GM23338 (cell line): ENCODE results near the gene PHLDB1.

Experiments
- CREB1 ChIP-seq: fragments of 250-450 bp; sonication (Bioruptor Pico); IDR thresholded peaks from 2 replicates; pipeline ENCODE4 v1.5.0; 2020; ENCODE audit warnings: low read depth, mild to moderate bottlenecking, moderate library complexity
- EZH2 ChIP-seq: fragments of 200-600 bp; sonication (generic); IDR thresholded peaks from one replicate; pipeline ENCODE4 v1.8.0; 2017; ENCODE audit warnings: antibody characterized with exemption, mild to moderate bottlenecking, low read depth; ENCODE audit not compliant: unreplicated experiment
- EZH2phosphoT487 ChIP-seq: fragments of 200-600 bp; sonication (generic); IDR thresholded peaks from one replicate; pipeline ENCODE4 v1.8.1; 2018; ENCODE audit warnings: antibody characterized with exemption; ENCODE audit not compliant: unreplicated experiment
- JUNB ChIP-seq: IDR thresholded peaks from one replicate; pipeline ENCODE4 v1.6.1; 2016; ENCODE audit warnings: antibody characterized with exemption; ENCODE audit not compliant: unreplicated experiment
- NANOG ChIP-seq: IDR thresholded peaks from 2 replicates; pipeline ENCODE4 v1.6.1; 2016; ENCODE audit warnings: antibody characterized with exemption, borderline replicate concordance
- POLR2AphosphoS5 ChIP-seq: IDR thresholded peaks from 2 replicates; pipeline ENCODE4 v1.6.1; 2016; ENCODE audit warnings: antibody characterized with exemption, low read depth
- STAT1 ChIP-seq: IDR thresholded peaks from one replicate; pipeline ENCODE4 v1.6.1; 2016; ENCODE audit warnings: antibody characterized with exemption; ENCODE audit not compliant: unreplicated experiment
- ZNF114 ChIP-seq: fragments of 250-450 bp; sonication (Bioruptor Pico); IDR thresholded peaks from 2 replicates; pipeline ENCODE4 v1.5.0; 2020; ENCODE audit warnings: mild to moderate bottlenecking, moderate library complexity
- ZNF331 ChIP-seq: fragments of 250-450 bp; sonication (Bioruptor Pico); IDR thresholded peaks from 2 replicates; pipeline ENCODE4 v1.5.0; 2020; ENCODE audit warnings: low read depth, mild to moderate bottlenecking, moderate library complexity
- TF ChIP-seq, protein P1 (sequence below), 2 experiments: fragments of 200-600 bp in 1 of 2; sonication (generic) in 1 of 2; conservative IDR thresholded peaks; 2 replicates each; pipeline versions ENCODE4 v1.5.1 to v1.6.1; 2016 to 2017; ENCODE audit warnings: antibody characterized with exemption in 2 of 2, low read depth in 2 of 2, mild to moderate bottlenecking in 2 of 2, moderate library complexity in 1 of 2
- TF ChIP-seq, protein P2 (sequence below): IDR thresholded peaks from one replicate; pipeline ENCODE4 v1.6.1; 2018; ENCODE audit warnings: antibody characterized with exemption; ENCODE audit not compliant: unreplicated experiment
- TF ChIP-seq, protein P3 (sequence below): fragments of 250-450 bp; sonication (Bioruptor Pico); IDR thresholded peaks from 2 replicates; pipeline ENCODE4 v1.5.0; 2020; ENCODE audit warnings: mild to moderate bottlenecking, moderate library complexity
- TF ChIP-seq, protein P4 (sequence below): IDR thresholded peaks from 2 replicates; pipeline ENCODE4 v1.6.1; 2016; ENCODE audit warnings: antibody characterized with exemption

DNA sequence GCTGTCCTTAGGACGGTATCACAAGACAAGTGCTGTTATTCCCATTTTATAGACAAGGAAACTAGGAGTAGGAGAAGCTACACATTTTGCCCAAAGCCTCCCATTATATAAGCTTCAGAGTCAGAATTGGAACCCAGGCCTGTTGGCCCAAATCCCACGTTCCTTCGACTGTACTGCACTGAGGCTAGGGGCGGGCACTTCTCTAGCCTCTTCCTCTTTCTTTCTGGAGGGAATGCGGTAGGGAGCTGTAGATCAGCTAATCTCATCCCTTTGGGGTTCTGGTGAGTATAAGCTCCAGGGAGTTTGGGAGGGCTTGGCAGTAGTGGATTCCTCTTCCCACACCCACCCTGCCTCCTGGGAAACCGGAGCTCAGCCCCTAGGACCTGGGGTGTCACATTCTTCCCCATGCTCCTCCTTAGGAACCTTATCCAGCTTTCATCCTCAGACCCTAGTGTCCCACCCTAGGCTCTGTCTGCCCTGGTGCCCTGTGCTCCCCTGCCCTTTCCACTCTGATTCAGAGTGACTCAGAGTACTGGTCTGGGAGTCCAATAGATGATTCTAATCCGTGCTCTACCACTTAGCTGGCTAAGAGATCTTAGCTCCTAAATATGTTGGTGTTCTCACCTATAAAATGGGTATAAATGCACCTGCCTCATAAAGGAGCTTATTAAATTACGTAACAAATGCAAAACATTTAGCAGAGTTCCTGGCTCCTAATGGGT, 29.3 kb downstream of the PHLDB1 start:
- TF ChIP-seq, protein P1, sequence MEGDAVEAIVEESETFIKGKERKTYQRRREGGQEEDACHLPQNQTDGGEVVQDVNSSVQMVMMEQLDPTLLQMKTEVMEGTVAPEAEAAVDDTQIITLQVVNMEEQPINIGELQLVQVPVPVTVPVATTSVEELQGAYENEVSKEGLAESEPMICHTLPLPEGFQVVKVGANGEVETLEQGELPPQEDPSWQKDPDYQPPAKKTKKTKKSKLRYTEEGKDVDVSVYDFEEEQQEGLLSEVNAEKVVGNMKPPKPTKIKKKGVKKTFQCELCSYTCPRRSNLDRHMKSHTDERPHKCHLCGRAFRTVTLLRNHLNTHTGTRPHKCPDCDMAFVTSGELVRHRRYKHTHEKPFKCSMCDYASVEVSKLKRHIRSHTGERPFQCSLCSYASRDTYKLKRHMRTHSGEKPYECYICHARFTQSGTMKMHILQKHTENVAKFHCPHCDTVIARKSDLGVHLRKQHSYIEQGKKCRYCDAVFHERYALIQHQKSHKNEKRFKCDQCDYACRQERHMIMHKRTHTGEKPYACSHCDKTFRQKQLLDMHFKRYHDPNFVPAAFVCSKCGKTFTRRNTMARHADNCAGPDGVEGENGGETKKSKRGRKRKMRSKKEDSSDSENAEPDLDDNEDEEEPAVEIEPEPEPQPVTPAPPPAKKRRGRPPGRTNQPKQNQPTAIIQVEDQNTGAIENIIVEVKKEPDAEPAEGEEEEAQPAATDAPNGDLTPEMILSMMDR (conservative IDR thresholded peaks at IDR 0.05; ENCODE audit: low read depth in 2 of 2), result no peak
- TF ChIP-seq, protein P2, sequence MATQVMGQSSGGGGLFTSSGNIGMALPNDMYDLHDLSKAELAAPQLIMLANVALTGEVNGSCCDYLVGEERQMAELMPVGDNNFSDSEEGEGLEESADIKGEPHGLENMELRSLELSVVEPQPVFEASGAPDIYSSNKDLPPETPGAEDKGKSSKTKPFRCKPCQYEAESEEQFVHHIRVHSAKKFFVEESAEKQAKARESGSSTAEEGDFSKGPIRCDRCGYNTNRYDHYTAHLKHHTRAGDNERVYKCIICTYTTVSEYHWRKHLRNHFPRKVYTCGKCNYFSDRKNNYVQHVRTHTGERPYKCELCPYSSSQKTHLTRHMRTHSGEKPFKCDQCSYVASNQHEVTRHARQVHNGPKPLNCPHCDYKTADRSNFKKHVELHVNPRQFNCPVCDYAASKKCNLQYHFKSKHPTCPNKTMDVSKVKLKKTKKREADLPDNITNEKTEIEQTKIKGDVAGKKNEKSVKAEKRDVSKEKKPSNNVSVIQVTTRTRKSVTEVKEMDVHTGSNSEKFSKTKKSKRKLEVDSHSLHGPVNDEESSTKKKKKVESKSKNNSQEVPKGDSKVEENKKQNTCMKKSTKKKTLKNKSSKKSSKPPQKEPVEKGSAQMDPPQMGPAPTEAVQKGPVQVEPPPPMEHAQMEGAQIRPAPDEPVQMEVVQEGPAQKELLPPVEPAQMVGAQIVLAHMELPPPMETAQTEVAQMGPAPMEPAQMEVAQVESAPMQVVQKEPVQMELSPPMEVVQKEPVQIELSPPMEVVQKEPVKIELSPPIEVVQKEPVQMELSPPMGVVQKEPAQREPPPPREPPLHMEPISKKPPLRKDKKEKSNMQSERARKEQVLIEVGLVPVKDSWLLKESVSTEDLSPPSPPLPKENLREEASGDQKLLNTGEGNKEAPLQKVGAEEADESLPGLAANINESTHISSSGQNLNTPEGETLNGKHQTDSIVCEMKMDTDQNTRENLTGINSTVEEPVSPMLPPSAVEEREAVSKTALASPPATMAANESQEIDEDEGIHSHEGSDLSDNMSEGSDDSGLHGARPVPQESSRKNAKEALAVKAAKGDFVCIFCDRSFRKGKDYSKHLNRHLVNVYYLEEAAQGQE, result no peak
- TF ChIP-seq POLR2AphosphoS5 (no peak), EZH2 (no peak), EZH2phosphoT487 (no peak), NANOG (no peak), CREB1 (CRISPR knock-in tag) (no peak), ZNF114 (no peak), JUNB (no peak), ZNF331 (CRISPR knock-in tag) (no peak), STAT1 (no peak)
- TF ChIP-seq, protein P3, sequence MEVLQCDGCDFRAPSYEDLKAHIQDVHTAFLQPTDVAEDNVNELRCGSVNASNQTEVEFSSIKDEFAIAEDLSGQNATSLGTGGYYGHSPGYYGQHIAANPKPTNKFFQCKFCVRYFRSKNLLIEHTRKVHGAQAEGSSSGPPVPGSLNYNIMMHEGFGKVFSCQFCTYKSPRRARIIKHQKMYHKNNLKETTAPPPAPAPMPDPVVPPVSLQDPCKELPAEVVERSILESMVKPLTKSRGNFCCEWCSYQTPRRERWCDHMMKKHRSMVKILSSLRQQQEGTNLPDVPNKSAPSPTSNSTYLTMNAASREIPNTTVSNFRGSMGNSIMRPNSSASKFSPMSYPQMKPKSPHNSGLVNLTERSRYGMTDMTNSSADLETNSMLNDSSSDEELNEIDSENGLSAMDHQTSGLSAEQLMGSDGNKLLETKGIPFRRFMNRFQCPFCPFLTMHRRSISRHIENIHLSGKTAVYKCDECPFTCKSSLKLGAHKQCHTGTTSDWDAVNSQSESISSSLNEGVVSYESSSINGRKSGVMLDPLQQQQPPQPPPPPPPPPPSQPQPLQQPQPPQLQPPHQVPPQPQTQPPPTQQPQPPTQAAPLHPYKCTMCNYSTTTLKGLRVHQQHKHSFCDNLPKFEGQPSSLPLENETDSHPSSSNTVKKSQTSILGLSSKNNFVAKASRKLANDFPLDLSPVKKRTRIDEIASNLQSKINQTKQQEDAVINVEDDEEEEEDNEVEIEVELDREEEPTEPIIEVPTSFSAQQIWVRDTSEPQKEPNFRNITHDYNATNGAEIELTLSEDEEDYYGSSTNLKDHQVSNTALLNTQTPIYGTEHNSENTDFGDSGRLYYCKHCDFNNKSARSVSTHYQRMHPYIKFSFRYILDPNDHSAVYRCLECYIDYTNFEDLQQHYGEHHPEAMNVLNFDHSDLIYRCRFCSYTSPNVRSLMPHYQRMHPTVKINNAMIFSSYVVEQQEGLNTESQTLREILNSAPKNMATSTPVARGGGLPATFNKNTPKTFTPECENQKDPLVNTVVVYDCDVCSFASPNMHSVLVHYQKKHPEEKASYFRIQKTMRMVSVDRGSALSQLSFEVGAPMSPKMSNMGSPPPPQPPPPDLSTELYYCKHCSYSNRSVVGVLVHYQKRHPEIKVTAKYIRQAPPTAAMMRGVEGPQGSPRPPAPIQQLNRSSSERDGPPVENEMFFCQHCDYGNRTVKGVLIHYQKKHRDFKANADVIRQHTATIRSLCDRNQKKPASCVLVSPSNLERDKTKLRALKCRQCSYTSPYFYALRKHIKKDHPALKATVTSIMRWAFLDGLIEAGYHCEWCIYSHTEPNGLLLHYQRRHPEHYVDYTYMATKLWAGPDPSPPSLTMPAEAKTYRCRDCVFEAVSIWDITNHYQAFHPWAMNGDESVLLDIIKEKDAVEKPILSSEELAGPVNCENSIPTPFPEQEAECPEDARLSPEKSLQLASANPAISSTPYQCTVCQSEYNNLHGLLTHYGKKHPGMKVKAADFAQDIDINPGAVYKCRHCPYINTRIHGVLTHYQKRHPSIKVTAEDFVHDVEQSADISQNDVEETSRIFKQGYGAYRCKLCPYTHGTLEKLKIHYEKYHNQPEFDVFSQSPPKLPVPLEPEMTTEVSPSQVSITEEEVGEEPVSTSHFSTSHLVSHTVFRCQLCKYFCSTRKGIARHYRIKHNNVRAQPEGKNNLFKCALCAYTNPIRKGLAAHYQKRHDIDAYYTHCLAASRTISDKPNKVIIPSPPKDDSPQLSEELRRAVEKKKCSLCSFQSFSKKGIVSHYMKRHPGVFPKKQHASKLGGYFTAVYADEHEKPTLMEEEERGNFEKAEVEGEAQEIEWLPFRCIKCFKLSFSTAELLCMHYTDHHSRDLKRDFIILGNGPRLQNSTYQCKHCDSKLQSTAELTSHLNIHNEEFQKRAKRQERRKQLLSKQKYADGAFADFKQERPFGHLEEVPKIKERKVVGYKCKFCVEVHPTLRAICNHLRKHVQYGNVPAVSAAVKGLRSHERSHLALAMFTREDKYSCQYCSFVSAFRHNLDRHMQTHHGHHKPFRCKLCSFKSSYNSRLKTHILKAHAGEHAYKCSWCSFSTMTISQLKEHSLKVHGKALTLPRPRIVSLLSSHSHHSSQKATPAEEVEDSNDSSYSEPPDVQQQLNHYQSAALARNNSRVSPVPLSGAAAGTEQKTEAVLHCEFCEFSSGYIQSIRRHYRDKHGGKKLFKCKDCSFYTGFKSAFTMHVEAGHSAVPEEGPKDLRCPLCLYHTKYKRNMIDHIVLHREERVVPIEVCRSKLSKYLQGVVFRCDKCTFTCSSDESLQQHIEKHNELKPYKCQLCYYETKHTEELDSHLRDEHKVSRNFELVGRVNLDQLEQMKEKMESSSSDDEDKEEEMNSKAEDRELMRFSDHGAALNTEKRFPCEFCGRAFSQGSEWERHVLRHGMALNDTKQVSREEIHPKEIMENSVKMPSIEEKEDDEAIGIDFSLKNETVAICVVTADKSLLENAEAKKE (CRISPR knock-in tag), result no peak
- TF ChIP-seq, protein P4, sequence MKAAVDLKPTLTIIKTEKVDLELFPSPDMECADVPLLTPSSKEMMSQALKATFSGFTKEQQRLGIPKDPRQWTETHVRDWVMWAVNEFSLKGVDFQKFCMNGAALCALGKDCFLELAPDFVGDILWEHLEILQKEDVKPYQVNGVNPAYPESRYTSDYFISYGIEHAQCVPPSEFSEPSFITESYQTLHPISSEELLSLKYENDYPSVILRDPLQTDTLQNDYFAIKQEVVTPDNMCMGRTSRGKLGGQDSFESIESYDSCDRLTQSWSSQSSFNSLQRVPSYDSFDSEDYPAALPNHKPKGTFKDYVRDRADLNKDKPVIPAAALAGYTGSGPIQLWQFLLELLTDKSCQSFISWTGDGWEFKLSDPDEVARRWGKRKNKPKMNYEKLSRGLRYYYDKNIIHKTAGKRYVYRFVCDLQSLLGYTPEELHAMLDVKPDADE, result no peak
